GM21723 (cell line): ENCODE measurements around the gene SELENOV.

Source experiments
- ATAC-seq: cut with Tn5 transposase; IDR thresholded peaks from one replicate; pipeline ENCODE4 v1.9.1; 2021; ENCODE audit warnings: mild to moderate bottlenecking, moderate library complexity; ENCODE audit not compliant: unreplicated experiment

The SELENOV gene

GRCh38 chr19:39492225-39492624, 22.7 kb upstream of the SELENOV start:
- no peak for ATAC-seq

GRCh38 chr19:39492788-39493187, 22.2 kb upstream of the SELENOV start:
- no peak for ATAC-seq

- ATAC-seq: no peak
Observed at GRCh38 chr19:39494661-39495060, 20.3 kb upstream of the SELENOV start.

GRCh38 chr19:39496063-39496462, 18.9 kb upstream of the SELENOV start:
- no peak for ATAC-seq

- ATAC-seq: no peak
Observed at GRCh38 chr19:39497701-39497995, 17.3 kb upstream of the SELENOV start.

- no peak for ATAC-seq
Observed at GRCh38 chr19:39497996-39498797, 16.7 kb upstream of the SELENOV start.

- ATAC-seq: no peak
Observed at GRCh38 chr19:39498798-39499642, 15.9 kb upstream of the SELENOV start, which contains the start of gene DLL3. DLL3 (plus strand) TSS chr19:39498947; CDS start chr19:39498975, 28 bp downstream.

GRCh38 chr19:39499932-39500331, 15.0 kb upstream of the SELENOV start:
- no peak for ATAC-seq

GRCh38 chr19:39500543-39500942, 14.4 kb upstream of the SELENOV start:
- ATAC-seq: no peak

GRCh38 chr19:39501340-39501739, 13.6 kb upstream of the SELENOV start:
- ATAC-seq: no peak

- ATAC-seq: no peak
Observed at GRCh38 chr19:39502640-39503417, 12.1 kb upstream of the SELENOV start.

GRCh38 chr19:39506598-39506943, 8.4 kb upstream of the SELENOV start:
- ATAC-seq: no peak

- no peak for ATAC-seq
Observed at GRCh38 chr19:39506944-39507714, 7.8 kb upstream of the SELENOV start.

- ATAC-seq: no peak
Observed at GRCh38 chr19:39507715-39508364, 7.1 kb upstream of the SELENOV start.

- ATAC-seq: no peak
Observed at GRCh38 chr19:39508629-39509028, 6.3 kb upstream of the SELENOV start.

GRCh38 chr19:39509233-39509632, 5.7 kb upstream of the SELENOV start:
- no peak for ATAC-seq

- no peak for ATAC-seq
Observed at GRCh38 chr19:39512988-39513387, 2.0 kb upstream of the SELENOV start.

- ATAC-seq: no peak
Observed at GRCh38 chr19:39515551-39516191, 732 bp downstream of the SELENOV start.

- no peak for ATAC-seq
Observed at GRCh38 chr19:39516270-39516669, 1.3 kb downstream of the SELENOV start.

GRCh38 chr19:39517432-39517831, 2.5 kb downstream of the SELENOV start:
- ATAC-seq: no peak
